Measurements from ENCODE around the gene ANO7.
"Not testable (repeated sequence)": the region's sequence is repeated elsewhere in the genome, so short reads cannot be mapped to it uniquely, and the experiment has no call there.

Gene ANO7

GRCh38 chr2:241194811-241195210 lies 6.3 kb downstream of the ANO7 start:
- DNase-seq: no peak

- DNase-seq: no peak
These were observed 7.1 kb downstream of the ANO7 start for GRCh38 chr2:241195506-241196130.

GRCh38 chr2:241197246-241197645 lies 8.8 kb downstream of the ANO7 start:
- DNase-seq: not testable (repeated sequence)

GRCh38 chr2:241197947-241198346 lies 9.5 kb downstream of the ANO7 start:
- no peak for DNase-seq

- no peak for DNase-seq
These were observed 10.2 kb downstream of the ANO7 start for GRCh38 chr2:241198381-241199279.

- DNase-seq: no peak
These were observed 10.8 kb downstream of the ANO7 start for GRCh38 chr2:241199286-241199685.

- no peak for DNase-seq
These were observed 11.7 kb downstream of the ANO7 start for GRCh38 chr2:241199897-241200821.

GRCh38 chr2:241200822-241201395 lies 12.4 kb downstream of the ANO7 start:
- DNase-seq: no peak

GRCh38 chr2:241201445-241202267 lies 13.2 kb downstream of the ANO7 start:
- no peak for DNase-seq

GRCh38 chr2:241202268-241202585 lies 13.8 kb downstream of the ANO7 start:
- no peak for DNase-seq

- no peak for DNase-seq
These were observed 14.2 kb downstream of the ANO7 start for GRCh38 chr2:241202681-241203080.

GRCh38 chr2:241203218-241204009 lies 14.9 kb downstream of the ANO7 start:
- DNase-seq: no peak

- DNase-seq: no peak
These were observed 15.5 kb downstream of the ANO7 start for GRCh38 chr2:241204010-241204384.

- DNase-seq: no peak
These were observed 16.0 kb downstream of the ANO7 start for GRCh38 chr2:241204490-241204889.

GRCh38 chr2:241205086-241205485 lies 16.6 kb downstream of the ANO7 start:
- no peak for DNase-seq

- DNase-seq: no peak
These were observed 18.7 kb downstream of the ANO7 start for GRCh38 chr2:241207151-241207550.

GRCh38 chr2:241207641-241208040 lies 19.2 kb downstream of the ANO7 start:
- DNase-seq: no peak

- DNase-seq: no peak
These were observed 19.6 kb downstream of the ANO7 start for GRCh38 chr2:241208058-241208457.

- no peak for DNase-seq
These were observed 20.8 kb downstream of the ANO7 start for GRCh38 chr2:241209271-241209670.

- DNase-seq: no peak
These were observed 22.8 kb downstream of the ANO7 start for GRCh38 chr2:241211276-241211675.

- DNase-seq: no peak
These were observed 24.6 kb downstream of the ANO7 start for GRCh38 chr2:241213041-241213440.
